HEK293 (cell line): ENCODE data around the gene MRPL45.

Experiments
- CTCF ChIA-PET: fragments of 350-600 bp; formaldehyde crosslinking; extraction: SDS; loops from one replicate; lab custom pipeline; 2021; ENCODE audit warnings: antibody characterized with exemption; lab: Yijun Ruan, JAX
- POLR2A ChIA-PET: fragments of 300-600 bp; formaldehyde crosslinking; extraction: SDS; loops from one replicate; lab custom pipeline; 2020; ENCODE audit warnings: antibody characterized with exemption, inconsistent platforms; lab: Yijun Ruan, JAX
- H3K27ac ChIP-seq: fragments of 200-500 bp; sonication (Bioruptor generic); 2 replicates; pipeline ENCODE4 v1.5.1; 2014; ENCODE audit warnings: low read depth, low read length, control low read depth, inconsistent platforms; ENCODE audit errors: extremely low read depth
- H3K36me3 ChIP-seq, 2 experiments: fragments of 200-500 bp in 1 of 2; sonication (Bioruptor generic) in 1 of 2; 1 replicate in 1 of 2; 2 replicates in 1 of 2; pipeline ENCODE4 v1.5.1; 2014 to 2017; ENCODE audit warnings: inconsistent platforms in 2 of 2, low read length in 2 of 2; ENCODE audit not compliant: control insufficient read depth in 2 of 2, insufficient read depth in 1 of 2
- H3K4me1 ChIP-seq: fragments of 200-500 bp; sonication (Bioruptor generic); 2 replicates; pipeline ENCODE4 v1.5.1; 2014; ENCODE audit warnings: mild to moderate bottlenecking, low read length, inconsistent platforms; ENCODE audit not compliant: control insufficient read depth, insufficient read depth
- H3K4me3 ChIP-seq: 2 replicates; pipeline ENCODE4 v1.5.1; 2011; ENCODE audit warnings: low read depth, mild to moderate bottlenecking, control low read depth, low read length, moderate library complexity
- H3K9me3 ChIP-seq: fragments of 200-500 bp; sonication (Bioruptor generic); 2 replicates; pipeline ENCODE4 v1.5.1; 2014; ENCODE audit warnings: low read depth, low read length, inconsistent platforms; ENCODE audit not compliant: control insufficient read depth, insufficient read depth
- CTCF ChIP-seq: fragments of 450-650 bp; formaldehyde crosslinking; IDR thresholded peaks from 2 replicates; pipeline ENCODE4 v1.5.1; 2016; ENCODE audit warnings: missing biosample characterization, missing genetic modification characterization
- KLF10 ChIP-seq: fragments of 450-650 bp; IDR thresholded peaks from 2 replicates; pipeline ENCODE4 v1.5.1; 2018; ENCODE audit warnings: missing biosample characterization, mild to moderate bottlenecking, missing genetic modification characterization
- REST ChIP-seq: fragments of 450-650 bp; formaldehyde crosslinking; IDR thresholded peaks from 2 replicates; pipeline ENCODE4 v1.5.1; 2016; ENCODE audit warnings: missing biosample characterization, missing genetic modification characterization
- TCF7L2 ChIP-seq: IDR thresholded peaks from 2 replicates; pipeline ENCODE4 v1.6.1; 2011; ENCODE audit warnings: low read depth, mild to moderate bottlenecking, inconsistent platforms, low read length, moderate library complexity, borderline replicate concordance
- ZBTB1 ChIP-seq: fragments of 450-650 bp; formaldehyde crosslinking; IDR thresholded peaks from 2 replicates; pipeline ENCODE4 v1.5.1; 2016; ENCODE audit warnings: missing biosample characterization, missing genetic modification characterization
- ZBTB21 ChIP-seq: fragments of 450-650 bp; formaldehyde crosslinking; IDR thresholded peaks from 2 replicates; pipeline ENCODE4 v1.5.1; 2017; ENCODE audit warnings: missing biosample characterization, missing genetic modification characterization
- ZNF132 ChIP-seq: fragments of 450-650 bp; formaldehyde crosslinking; IDR thresholded peaks from 2 replicates; pipeline ENCODE4 v1.5.1; 2017; ENCODE audit warnings: missing biosample characterization, missing genetic modification characterization, borderline replicate concordance
- ZNF19 ChIP-seq: fragments of 450-650 bp; formaldehyde crosslinking; IDR thresholded peaks from 2 replicates; pipeline ENCODE4; 2016; ENCODE audit warnings: missing biosample characterization, missing genetic modification characterization, low read depth
- ZNF394 ChIP-seq: fragments of 450-650 bp; formaldehyde crosslinking; IDR thresholded peaks from 2 replicates; pipeline ENCODE4 v1.5.1; 2016; ENCODE audit warnings: missing biosample characterization, missing genetic modification characterization, mild to moderate bottlenecking, moderate library complexity, borderline replicate concordance
- ZNF473 ChIP-seq: fragments of 450-650 bp; formaldehyde crosslinking; IDR thresholded peaks from 2 replicates; pipeline ENCODE4 v1.5.1; 2017; ENCODE audit warnings: missing biosample characterization, missing genetic modification characterization
- ZNF558 ChIP-seq: fragments of 450-650 bp; formaldehyde crosslinking; IDR thresholded peaks from 2 replicates; pipeline ENCODE4 v1.5.1; 2016; ENCODE audit warnings: missing biosample characterization, missing genetic modification characterization
- ZNF747 ChIP-seq: fragments of 450-650 bp; formaldehyde crosslinking; IDR thresholded peaks from 2 replicates; pipeline ENCODE4 v1.5.1; 2016; ENCODE audit warnings: missing biosample characterization, missing genetic modification characterization

Gene MRPL45

GRCh38 chr17:38369124-38369886, 72.3 kb downstream of the MRPL45 start:
- TF ChIP-seq ZNF473 (tag by site-specific recombination): no peak
- TF ChIP-seq CTCF (tag by site-specific recombination): no peak
- no peak for TF ChIP-seq ZNF558 (tag by site-specific recombination)
- TF ChIP-seq ZNF747: no peak
- no peak for TF ChIP-seq ZBTB21 (tag by site-specific recombination)
- no peak for TF ChIP-seq TCF7L2
- no peak for TF ChIP-seq REST (tag by site-specific recombination)
- no peak for TF ChIP-seq KLF10 (tag by site-specific recombination)
- TF ChIP-seq ZNF19 (tag by site-specific recombination): no peak
- TF ChIP-seq ZBTB1 (tag by site-specific recombination): no peak
- no peak for TF ChIP-seq ZNF394 (tag by site-specific recombination)
- no peak for TF ChIP-seq ZNF132 (tag by site-specific recombination)
- POLR2A ChIA-PET: no interaction called here
- H3K36me3 ChIP-seq: peaks cover 62 to 92% of the 10 kb centered on the region in 2 experiments
- no peaks in the 10 kb centered on the region for H3K9me3 ChIP-seq
- no peak overlapping the region for H3K4me3 ChIP-seq
- no peak overlapping the region for H3K27ac ChIP-seq
- H3K4me1 ChIP-seq: no peaks in the 10 kb centered on the region
- CTCF ChIA-PET: interaction anchor here (1.3 to 1.9 kb wide), 4 partner anchors 20 to 47 kb away, joined by 3 to 9 read pairs (median 3); no protein-coding TSS in a partner anchor
